Naive thymus-derived CD8-positive, alpha-beta T cell (primary cell): ENCODE data around the gene SEMA3G. TPM values are rescaled to one million over a fixed set of nuclear protein-coding genes. Genes with fewer than 3 reads are reported as not detected.

Experiments
- ATAC-seq, 2 donors: fragments of 150-1000 bp; cut with Tn5 transposase in 1 of 2; sonication (Bioruptor Pico), chemical (Tn5 transposase) in 1 of 2; 1 replicate in 1 of 2; 2 replicates in 1 of 2; pipeline ENCODE4 v1.10.0; 2021; ENCODE audit warnings: mild to moderate bottlenecking in 2 of 2, moderate library complexity in 2 of 2
- POLR2A ChIA-PET: fragments of 350-600 bp; sonication (Branson Sonifier 250); formaldehyde crosslinking; loops from one replicate; lab custom pipeline; 2021; ENCODE audit warnings: antibody characterized with exemption; lab: Charles Lee
- DNase-seq, 10 donors: peaks; one replicate each; pipeline versions ENCODE4 v3.0.0 to v3.0.0-alpha.2; 2020 to 2022
- H3K27ac Mint-ChIP-seq, 10 donors: one replicate each; pipeline ENCODE4 v1.8.0; 2020 to 2022; ENCODE audit warnings: mild to moderate bottlenecking in 10 of 10, mixed read lengths in 10 of 10, moderate library complexity in 4 of 10, inconsistent platforms in 1 of 10
- H3K27me3 Mint-ChIP-seq, 5 donors: one replicate each; pipeline ENCODE4 v1.8.0; 2021 to 2022; ENCODE audit warnings: mixed read lengths in 5 of 5
- H3K36me3 Mint-ChIP-seq, 3 donors: one replicate each; pipeline ENCODE4 v1.8.0; 2020 to 2022; ENCODE audit warnings: mixed read lengths in 3 of 3, mild to moderate bottlenecking in 2 of 3, inconsistent platforms in 1 of 3
- H3K4me1 Mint-ChIP-seq, 4 donors: one replicate each; pipeline ENCODE4 v1.8.0; 2021 to 2022; ENCODE audit warnings: mixed read lengths in 4 of 4
- H3K4me3 Mint-ChIP-seq, 10 donors: one replicate each; pipeline ENCODE4 v1.8.0; 2020 to 2022; ENCODE audit warnings: mild to moderate bottlenecking in 10 of 10, mixed read lengths in 10 of 10, moderate library complexity in 6 of 10, inconsistent platforms in 1 of 10
- H3K9me3 Mint-ChIP-seq, 9 donors: one replicate each; pipeline ENCODE4 v1.8.0; 2020 to 2022; ENCODE audit warnings: mixed read lengths in 9 of 9, mild to moderate bottlenecking in 3 of 9, inconsistent platforms in 1 of 9, moderate library complexity in 1 of 9
- polyA plus RNA-seq, 3 donors: library from polyadenylated mRNA; unstranded; fragments of 300-500 nt; fragmentation: Illumina TruSeq; gene quantifications; one replicate each; pipeline ENCODE4 v1.2.3, GENCODE V29; 2021
- total RNA-seq, 8 experiments: library from RNA in 2 of 8; stranded (reverse) in 2 of 8; gene quantifications; one replicate each; pipeline ENCODE4 v1.2.3 and lab custom pipeline; 2021 to 2026

SEMA3G gene
- total and polyA plus RNA-seq, 5 experiments from 2014 or later = not detected

DNA sequence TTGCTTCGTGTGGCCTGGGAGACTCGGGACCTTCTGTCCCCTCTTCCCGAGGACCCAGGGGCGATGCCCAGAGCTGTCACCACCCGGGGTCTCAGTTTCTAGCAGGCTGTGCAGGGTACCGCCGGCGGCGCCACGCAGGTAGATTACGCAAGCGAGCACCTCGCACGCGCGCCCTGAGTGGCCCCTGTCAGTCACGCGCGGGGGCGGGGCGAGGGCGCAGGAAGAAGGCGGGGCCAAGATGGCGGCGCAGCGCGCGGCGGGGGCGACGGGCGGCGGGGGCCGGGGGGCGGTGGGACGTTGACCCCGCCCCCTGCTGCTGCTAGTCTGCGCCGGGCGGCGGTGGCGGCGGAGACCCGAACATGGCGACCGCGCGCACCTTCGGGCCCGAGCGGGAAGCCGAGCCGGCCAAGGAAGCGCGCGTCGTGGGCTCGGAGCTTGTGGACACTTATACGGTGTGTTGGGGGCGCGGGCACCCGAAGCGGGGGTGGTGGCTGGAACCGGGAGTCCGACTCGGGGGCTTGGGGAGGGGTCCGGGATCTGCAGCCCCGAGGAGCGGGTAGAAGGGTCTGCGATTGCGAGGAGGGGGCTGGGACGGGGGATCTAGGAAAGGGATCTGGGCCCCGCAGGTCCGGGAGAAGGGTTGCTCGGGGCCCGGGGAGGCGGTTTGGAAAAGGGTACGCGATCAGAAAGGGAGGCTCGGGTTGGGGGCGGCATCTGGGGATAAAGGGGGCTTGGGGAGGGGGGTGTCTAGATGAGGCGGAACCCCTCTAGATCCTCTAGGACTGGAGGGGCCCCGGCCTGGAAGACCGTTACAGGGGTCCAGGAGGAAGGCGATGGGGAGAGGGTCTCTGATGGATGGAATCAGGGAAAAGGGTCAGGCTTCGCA lies 10.6 kb upstream of the SEMA3G start, which contains the start of gene NISCH:
Gene NISCH, plus strand, starts transcription at position 322 of the 886 bp plus-strand sequence. Its CDS starts 38 bp downstream, at position 360.
- H3K36me3 Mint-ChIP-seq = peaks cover 0 to 31% (median 10%) of the 10 kb centered on the region in 3 donors
- DNase-seq (peak; percentile 91 to 99 (median 97)), ATAC-seq (peak; percentile 93 to 95)
- H3K4me3 Mint-ChIP-seq = peak within 1 kb of the TSS; percentile 88 to 99 (median 94)
- no peaks in the 10 kb centered on the region for H3K9me3 Mint-ChIP-seq
- POLR2A ChIA-PET = interaction anchor here (0.6 to 2.0 kb wide), 4 partner anchors 10 to 403 kb away, joined by 3 to 7 read pairs (median 3); partner anchors contain the start of gene SEMA3G
- H3K27me3 Mint-ChIP-seq = no peaks in the 10 kb centered on the region
- peak within 1 kb of the TSS; percentile 98 to 100 (median 99) for H3K27ac Mint-ChIP-seq
- H3K4me1 Mint-ChIP-seq = peaks cover 19 to 55% (median 40%) of the 10 kb centered on the region in 4 donors

GRCh38 chr3:52454938-52455282 lies 10.0 kb upstream of the SEMA3G start:
- Mint-ChIP-seq H3K9me3 (no peaks in the 10 kb centered on the region), H3K27ac (peak overlapping the region; percentile 98 to 100 (median 99)), H3K4me3 (peak overlapping the region; percentile 88 to 99 (median 94)), H3K36me3 (peaks cover 0 to 24% (median 10%) of the 10 kb centered on the region in 3 donors), H3K27me3 (no peaks in the 10 kb centered on the region), H3K4me1 (peaks cover 19 to 55% (median 40%) of the 10 kb centered on the region in 4 donors)
- POLR2A ChIA-PET = interaction anchor here (0.6 to 2.0 kb wide), 6 partner anchors 9 to 403 kb away, joined by 3 to 9 read pairs (median 4); partner anchors contain the start of genes SEMA3G and UQCC5
- ATAC-seq (peak; percentile 36 to 43), DNase-seq (no peak)

- Mint-ChIP-seq H3K9me3 (no peaks in the 10 kb centered on the region), H3K27ac (peak overlapping the region; percentile 98 to 100 (median 99)), H3K36me3 (peaks cover 0 to 19% (median 8%) of the 10 kb centered on the region in 3 donors), H3K4me1 (peaks cover 19 to 53% (median 40%) of the 10 kb centered on the region in 4 donors), H3K27me3 (no peaks in the 10 kb centered on the region), H3K4me3 (peak overlapping the region; percentile 88 to 99 (median 94))
- POLR2A ChIA-PET = interaction anchor here (0.5 to 2.0 kb wide), 9 partner anchors 9 to 402 kb away, joined by 3 to 9 read pairs (median 4); partner anchors contain the start of genes SEMA3G, UQCC5 and WDR82
- ATAC-seq (no peak), DNase-seq (peak in 1 of 10 donors; percentile 63)
Observed at GRCh38 chr3:52454250-52454937, 9.5 kb upstream of the SEMA3G start.

DNA sequence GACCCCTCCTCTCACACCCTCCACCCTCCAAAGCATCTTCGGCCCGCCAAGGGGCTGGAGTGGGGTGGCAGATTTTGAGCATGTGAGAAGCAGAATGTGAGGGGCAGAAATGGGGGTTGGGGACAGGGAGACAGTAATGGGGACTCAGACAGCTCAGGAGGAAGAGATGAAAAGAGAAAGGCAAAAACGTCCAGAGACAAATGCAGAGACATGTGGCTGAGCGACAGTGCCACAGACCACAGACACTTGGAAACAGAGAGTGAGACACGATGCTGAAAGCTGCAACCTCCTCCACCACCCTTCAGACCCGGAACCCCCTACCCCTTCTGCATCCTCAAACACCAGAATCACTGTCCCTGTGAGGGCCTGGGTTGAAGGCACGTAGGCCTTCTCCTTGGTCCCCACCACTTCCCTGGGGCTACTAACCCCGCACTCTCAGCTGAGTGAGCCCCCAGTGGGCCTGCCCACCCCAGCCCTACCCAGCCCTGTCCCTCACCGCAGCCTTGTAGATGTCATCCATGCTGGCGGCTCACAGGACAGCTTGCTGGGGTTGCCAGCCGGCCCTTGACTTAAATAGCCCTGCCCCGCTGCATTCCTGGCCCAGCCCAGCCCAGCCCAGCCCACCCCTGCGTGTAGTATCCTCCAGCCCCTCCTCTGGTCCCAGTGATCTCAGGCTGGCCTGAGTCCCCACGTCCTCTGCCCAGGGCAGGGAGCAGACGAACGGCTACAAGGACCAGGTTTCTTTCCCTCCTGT lies 8.8 kb upstream of the SEMA3G start, which contains the start of gene TNNC1:
Gene TNNC1, minus strand, starts transcription at position 546 of the 754 bp plus-strand sequence. Its CDS starts 26 bp downstream, at position 520.
- ATAC-seq (no peak), DNase-seq (peak in 1 of 10 donors; percentile 58)
- Mint-ChIP-seq H3K9me3 (no peaks in the 10 kb centered on the region), H3K4me3 (peak within 1 kb of the TSS; percentile 88 to 99 (median 94)), H3K36me3 (peaks cover 0 to 12% (median 4%) of the 10 kb centered on the region in 3 donors), H3K27ac (peak within 1 kb of the TSS; percentile 98 to 100 (median 99)), H3K27me3 (no peaks in the 10 kb centered on the region), H3K4me1 (peaks cover 19 to 47% (median 40%) of the 10 kb centered on the region in 4 donors)
- POLR2A ChIA-PET = interaction anchor here (0.5 to 2.0 kb wide), 7 partner anchors 8 to 217 kb away, joined by 3 to 9 read pairs (median 4); partner anchors contain the start of genes SEMA3G, UQCC5 and WDR82

DNA sequence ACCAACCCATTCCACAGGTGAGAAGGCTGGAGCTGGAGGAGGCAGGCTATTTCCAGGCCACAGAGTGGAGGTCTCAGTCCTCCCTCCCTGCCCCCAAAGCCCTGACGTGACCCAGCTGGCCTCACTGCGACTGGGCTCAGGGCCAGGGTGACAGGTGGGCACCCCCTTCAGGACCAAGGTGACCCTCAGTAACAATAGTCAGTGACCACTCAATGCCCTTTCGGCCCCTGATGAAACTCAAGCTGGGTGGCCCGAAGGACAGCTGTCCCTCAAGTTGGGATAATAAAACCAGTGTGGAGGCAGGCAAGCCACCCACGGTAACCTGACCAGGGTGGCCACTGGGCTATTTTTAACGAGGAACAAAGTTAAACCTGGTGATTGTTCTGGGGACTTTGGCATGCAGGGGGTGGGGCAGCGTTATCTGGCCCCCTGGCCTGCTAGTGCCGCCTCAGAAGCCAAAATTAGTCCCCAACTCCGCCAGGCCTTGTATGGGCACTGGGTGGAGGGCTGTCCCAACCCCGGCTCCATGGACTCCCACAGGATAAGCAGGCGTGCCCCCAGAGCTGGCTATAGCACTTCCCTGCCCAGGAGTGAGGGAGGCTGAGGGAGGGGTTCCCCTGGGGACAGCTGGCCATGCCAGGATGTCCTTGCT lies 7.8 kb upstream of the SEMA3G start:
- H3K27ac Mint-ChIP-seq = peak overlapping the region in 3 of 10 donors; percentile 52 to 98 (median 72)
- POLR2A ChIA-PET = interaction anchor here (0.7 kb wide), 1 partner anchor 230 kb away, joined by 3 read pairs; no protein-coding TSS in a partner anchor
- ATAC-seq (no peak), DNase-seq (peak in 1 of 10 donors; percentile 58)
- H3K9me3 Mint-ChIP-seq = no peaks in the 10 kb centered on the region
- no peaks in the 10 kb centered on the region for H3K27me3 Mint-ChIP-seq
- no peak overlapping the region for H3K4me3 Mint-ChIP-seq
- H3K4me1 Mint-ChIP-seq = peaks cover 20 to 40% (median 36%) of the 10 kb centered on the region in 4 donors
- peaks cover 0 to 5% (median 0%) of the 10 kb centered on the region in 3 donors for H3K36me3 Mint-ChIP-seq

GRCh38 chr3:52452126-52452525 lies 7.2 kb upstream of the SEMA3G start:
- Mint-ChIP-seq H3K36me3 (peaks cover 0 to under 1% (median 0%) of the 10 kb centered on the region in 3 donors), H3K4me3 (no peak overlapping the region), H3K27me3 (no peaks in the 10 kb centered on the region), H3K9me3 (no peaks in the 10 kb centered on the region), H3K27ac (no peak overlapping the region), H3K4me1 (peaks cover 18 to 39% (median 32%) of the 10 kb centered on the region in 4 donors)
- ATAC-seq (no peak), DNase-seq (peak in 1 of 10 donors; percentile 46)
- POLR2A ChIA-PET = interaction anchor here (0.7 kb wide), 1 partner anchor 230 kb away, joined by 3 read pairs; no protein-coding TSS in a partner anchor

GRCh38 chr3:52451237-52452083 lies 6.6 kb upstream of the SEMA3G start:
- Mint-ChIP-seq H3K4me3 (peak overlapping the region in 1 of 10 donors; percentile 43), H3K36me3 (no peaks in the 10 kb centered on the region), H3K4me1 (peaks cover 18 to 37% (median 29%) of the 10 kb centered on the region in 4 donors), H3K9me3 (no peaks in the 10 kb centered on the region), H3K27me3 (no peaks in the 10 kb centered on the region), H3K27ac (peak overlapping the region in 3 of 10 donors; percentile 35 to 85 (median 64))
- DNase-seq = peak in 1 of 10 donors; percentile 56
- POLR2A ChIA-PET = no interaction called here
- no peak for ATAC-seq

GRCh38 chr3:52450489-52451236 lies 5.8 kb upstream of the SEMA3G start:
- POLR2A ChIA-PET = no interaction called here
- DNase-seq = peak in 1 of 10 donors; percentile 54
- no peaks in the 10 kb centered on the region for H3K36me3 Mint-ChIP-seq
- no peaks in the 10 kb centered on the region for H3K27me3 Mint-ChIP-seq
- H3K4me1 Mint-ChIP-seq = peaks cover 13 to 29% (median 23%) of the 10 kb centered on the region in 4 donors
- no peak overlapping the region for H3K4me3 Mint-ChIP-seq
- ATAC-seq = no peak
- H3K27ac Mint-ChIP-seq = peak overlapping the region in 4 of 10 donors; percentile 18 to 85 (median 58)
- H3K9me3 Mint-ChIP-seq = no peaks in the 10 kb centered on the region

DNA sequence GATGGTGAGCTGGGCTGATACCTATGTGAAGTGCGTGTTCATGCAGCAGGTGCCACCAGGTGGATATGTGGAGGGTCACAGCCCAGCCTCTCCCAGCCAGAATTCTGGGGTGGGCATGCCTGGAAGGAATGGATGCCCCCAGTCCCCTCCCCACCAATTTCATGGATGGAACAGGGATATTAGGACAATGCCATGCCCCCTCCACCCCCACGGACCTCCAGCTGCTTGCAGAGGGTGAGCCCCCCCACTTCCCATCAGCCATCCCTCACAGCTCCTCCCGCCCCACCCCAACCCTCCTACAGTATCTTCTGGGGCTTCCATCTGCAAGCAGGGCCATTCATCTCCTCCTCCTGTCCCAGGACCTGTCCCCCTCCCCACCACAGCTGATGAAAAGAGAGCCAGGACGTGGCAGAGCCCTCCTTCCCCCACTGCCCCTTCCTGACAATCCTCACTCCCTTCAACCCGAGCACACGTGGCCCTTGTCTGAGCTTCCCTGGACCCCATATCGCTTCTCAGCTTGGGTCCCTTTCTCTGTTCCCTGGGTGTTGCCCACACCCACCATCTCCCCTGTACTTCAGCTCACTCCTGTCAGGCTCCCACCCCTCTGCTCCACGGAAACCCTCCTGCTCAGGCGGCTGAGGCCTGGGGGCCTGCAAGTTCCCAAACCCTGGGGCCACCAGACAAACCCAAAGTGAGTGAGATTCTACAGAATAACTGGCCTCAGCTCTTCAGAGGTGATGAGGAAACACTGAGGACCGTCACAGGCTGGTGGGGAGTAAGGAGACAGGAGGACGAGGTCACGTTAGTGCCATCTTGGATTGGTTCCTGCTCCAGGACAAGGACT lies 2.8 kb upstream of the SEMA3G start:
- no peak overlapping the region for H3K4me3 Mint-ChIP-seq
- ATAC-seq (no peak), DNase-seq (peak in 1 of 10 donors; percentile 58)
- H3K4me1 Mint-ChIP-seq = peaks cover 7 to 14% (median 9%) of the 10 kb centered on the region in 4 donors
- no peaks in the 10 kb centered on the region for H3K27me3 Mint-ChIP-seq
- peak overlapping the region in 3 of 10 donors; percentile 39 to 72 (median 64) for H3K27ac Mint-ChIP-seq
- POLR2A ChIA-PET = interaction anchor here (0.7 to 1.2 kb wide), 8 partner anchors 9 to 218 kb away, joined by 3 to 5 read pairs (median 4); no protein-coding TSS in a partner anchor
- H3K9me3 Mint-ChIP-seq = no peaks in the 10 kb centered on the region
- H3K36me3 Mint-ChIP-seq = no peaks in the 10 kb centered on the region
